T-helper 9 cell (primary cell): ENCODE measurements around the gene TMEM178B.
"Not testable (repeated sequence)": the region's sequence is repeated elsewhere in the genome, so short reads cannot be mapped to it uniquely, and the experiment has no call there.

ENCODE experiments used
- DNase-seq: peaks from one replicate; pipeline ENCODE4 v3.0.0-alpha.2; 2020

Gene TMEM178B

GRCh38 chr7:141185369-141185967, 111.6 kb downstream of the TMEM178B start:
- no peak for DNase-seq

- DNase-seq, result no peak
These were observed 115.4 kb downstream of the TMEM178B start for GRCh38 chr7:141189231-141189630.

- DNase-seq, result no peak
These were observed 116.6 kb downstream of the TMEM178B start for GRCh38 chr7:141190495-141190894.

- DNase-seq, result no peak
These were observed 117.4 kb downstream of the TMEM178B start for GRCh38 chr7:141191277-141191676.

- no peak for DNase-seq
These were observed 119.2 kb downstream of the TMEM178B start for GRCh38 chr7:141193066-141193465.

GRCh38 chr7:141195722-141196121, 121.9 kb downstream of the TMEM178B start:
- DNase-seq, result not testable (repeated sequence)

GRCh38 chr7:141198194-141198958, 124.5 kb downstream of the TMEM178B start:
- DNase-seq, result no peak

GRCh38 chr7:141200191-141201108, 126.6 kb downstream of the TMEM178B start:
- DNase-seq, result no peak

- no peak for DNase-seq
These were observed 127.5 kb downstream of the TMEM178B start for GRCh38 chr7:141201145-141201885.

- DNase-seq, result no peak
These were observed 128.7 kb downstream of the TMEM178B start for GRCh38 chr7:141202535-141202934.

- DNase-seq, result no peak
These were observed 129.3 kb downstream of the TMEM178B start for GRCh38 chr7:141203177-141203576.

GRCh38 chr7:141203586-141203985, 129.7 kb downstream of the TMEM178B start:
- DNase-seq, result no peak

- no peak for DNase-seq
These were observed 133.8 kb downstream of the TMEM178B start for GRCh38 chr7:141207661-141208060.

GRCh38 chr7:141208539-141208938, 134.7 kb downstream of the TMEM178B start:
- no peak for DNase-seq

- no peak for DNase-seq
These were observed 135.6 kb downstream of the TMEM178B start for GRCh38 chr7:141209454-141209853.

GRCh38 chr7:141210862-141211261, 137.0 kb downstream of the TMEM178B start:
- no peak for DNase-seq

GRCh38 chr7:141213226-141213625, 139.4 kb downstream of the TMEM178B start:
- DNase-seq, result no peak

GRCh38 chr7:141217938-141218337, 144.1 kb downstream of the TMEM178B start:
- no peak for DNase-seq

- no peak for DNase-seq
These were observed 145.1 kb downstream of the TMEM178B start for GRCh38 chr7:141218941-141219340.

- no peak for DNase-seq
These were observed 146.5 kb downstream of the TMEM178B start for GRCh38 chr7:141220263-141220880.

GRCh38 chr7:141221007-141221612, 147.2 kb downstream of the TMEM178B start:
- DNase-seq, result no peak
